ENCODE measurements around the gene PRKAR1B. TPM values are rescaled to one million over a fixed set of nuclear protein-coding genes. Genes with fewer than 3 reads are reported as not detected.

Gene PRKAR1B
- total RNA-seq, 1 experiment from 2014 or later: 24.8 TPM

GRCh38 chr7:569071-569855 lies 157.8 kb downstream of the PRKAR1B start:
- no peak for TF ChIP-seq CTCF (IDR thresholded peaks at IDR 0.05; ENCODE audit: unreplicated experiment)
- Mint-ChIP-seq H3K4me1 (ENCODE audit: low read depth, unreplicated experiment) (no peaks in the 10 kb centered on the region), H3K36me3 (ENCODE audit: insufficient read depth, unreplicated experiment) (no peaks in the 10 kb centered on the region), H3K4me3 (ENCODE audit: low read depth, unreplicated experiment) (no peak overlapping the region), H3K27ac (ENCODE audit: unreplicated experiment) (no peak overlapping the region), H3K27me3 (ENCODE audit: unreplicated experiment) (no peaks in the 10 kb centered on the region), H3K9me3 (ENCODE audit: low read depth, unreplicated experiment) (no peaks in the 10 kb centered on the region)
- CTCF ChIA-PET: no interaction called here
- no peak for DNase-seq
- BruUV-seq (replicated peaks): no TSS peak
- intact Hi-C loops (cut with micrococcal nuclease; ENCODE audit: unreplicated experiment): no loop called here

- no peaks in the 10 kb centered on the region for H3K9me3 Mint-ChIP-seq (ENCODE audit: low read depth, unreplicated experiment)
- H3K27me3 Mint-ChIP-seq (ENCODE audit: unreplicated experiment): no peaks in the 10 kb centered on the region
- BruUV-seq (replicated peaks): no TSS peak
- H3K4me1 Mint-ChIP-seq (ENCODE audit: low read depth, unreplicated experiment): no peaks in the 10 kb centered on the region
- TF ChIP-seq CTCF (IDR thresholded peaks at IDR 0.05; ENCODE audit: unreplicated experiment): no peak
- no peak for DNase-seq
- CTCF ChIA-PET: no interaction called here
- H3K36me3 Mint-ChIP-seq (ENCODE audit: insufficient read depth, unreplicated experiment): no peaks in the 10 kb centered on the region
- H3K4me3 Mint-ChIP-seq (ENCODE audit: low read depth, unreplicated experiment): no peak overlapping the region
- intact Hi-C loops (cut with micrococcal nuclease; ENCODE audit: unreplicated experiment): no loop called here
- H3K27ac Mint-ChIP-seq (ENCODE audit: unreplicated experiment): no peak overlapping the region
Measured at GRCh38 chr7:568031-568951, 158.8 kb downstream of the PRKAR1B start.

GRCh38 chr7:567305-567883 lies 159.7 kb downstream of the PRKAR1B start:
- no peaks in the 10 kb centered on the region for H3K9me3 Mint-ChIP-seq (ENCODE audit: low read depth, unreplicated experiment)
- BruUV-seq (replicated peaks): no TSS peak
- CTCF ChIA-PET: interaction anchor here (0.5 to 0.7 kb wide), 2 partner anchors 10 to 36 kb away, joined by 3 to 4 read pairs; no protein-coding TSS in a partner anchor
- no peaks in the 10 kb centered on the region for H3K36me3 Mint-ChIP-seq (ENCODE audit: insufficient read depth, unreplicated experiment)
- intact Hi-C loops (cut with micrococcal nuclease; ENCODE audit: unreplicated experiment): no loop called here
- no peaks in the 10 kb centered on the region for H3K27me3 Mint-ChIP-seq (ENCODE audit: unreplicated experiment)
- H3K27ac Mint-ChIP-seq (ENCODE audit: unreplicated experiment): no peak overlapping the region
- no peak for DNase-seq
- no peak for TF ChIP-seq CTCF (IDR thresholded peaks at IDR 0.05; ENCODE audit: unreplicated experiment)
- H3K4me3 Mint-ChIP-seq (ENCODE audit: low read depth, unreplicated experiment): no peak overlapping the region
- H3K4me1 Mint-ChIP-seq (ENCODE audit: low read depth, unreplicated experiment): no peaks in the 10 kb centered on the region

- H3K27me3 Mint-ChIP-seq (ENCODE audit: unreplicated experiment): no peaks in the 10 kb centered on the region
- DNase-seq: no peak
- BruUV-seq (replicated peaks): no TSS peak
- TF ChIP-seq CTCF (IDR thresholded peaks at IDR 0.05; ENCODE audit: unreplicated experiment): no peak
- intact Hi-C loops (cut with micrococcal nuclease; ENCODE audit: unreplicated experiment): no loop called here
- no peak overlapping the region for H3K4me3 Mint-ChIP-seq (ENCODE audit: low read depth, unreplicated experiment)
- no peaks in the 10 kb centered on the region for H3K36me3 Mint-ChIP-seq (ENCODE audit: insufficient read depth, unreplicated experiment)
- H3K27ac Mint-ChIP-seq (ENCODE audit: unreplicated experiment): no peak overlapping the region
- CTCF ChIA-PET: no interaction called here
- H3K9me3 Mint-ChIP-seq (ENCODE audit: low read depth, unreplicated experiment): no peaks in the 10 kb centered on the region
- no peaks in the 10 kb centered on the region for H3K4me1 Mint-ChIP-seq (ENCODE audit: low read depth, unreplicated experiment)
Measured at GRCh38 chr7:566100-566499, 161.0 kb downstream of the PRKAR1B start.
